AG10803 (cell line): ENCODE measurements around the gene AHRR.

Experiments used
- DNase-seq: peaks from one replicate; pipeline ENCODE4 v3.0.0; 2010; ENCODE audit warnings: low read depth
- H3K4me3 ChIP-seq: 2 replicates; pipeline ENCODE4 v1.5.1; 2011; ENCODE audit warnings: mild to moderate bottlenecking, low read length, control low read depth
- TF ChIP-seq, protein P1 (sequence below): conservative IDR thresholded peaks from 2 replicates; pipeline ENCODE4 v1.5.1; 2011; ENCODE audit warnings: mild to moderate bottlenecking, low read length, control low read depth, inconsistent platforms

The AHRR gene

DNA sequence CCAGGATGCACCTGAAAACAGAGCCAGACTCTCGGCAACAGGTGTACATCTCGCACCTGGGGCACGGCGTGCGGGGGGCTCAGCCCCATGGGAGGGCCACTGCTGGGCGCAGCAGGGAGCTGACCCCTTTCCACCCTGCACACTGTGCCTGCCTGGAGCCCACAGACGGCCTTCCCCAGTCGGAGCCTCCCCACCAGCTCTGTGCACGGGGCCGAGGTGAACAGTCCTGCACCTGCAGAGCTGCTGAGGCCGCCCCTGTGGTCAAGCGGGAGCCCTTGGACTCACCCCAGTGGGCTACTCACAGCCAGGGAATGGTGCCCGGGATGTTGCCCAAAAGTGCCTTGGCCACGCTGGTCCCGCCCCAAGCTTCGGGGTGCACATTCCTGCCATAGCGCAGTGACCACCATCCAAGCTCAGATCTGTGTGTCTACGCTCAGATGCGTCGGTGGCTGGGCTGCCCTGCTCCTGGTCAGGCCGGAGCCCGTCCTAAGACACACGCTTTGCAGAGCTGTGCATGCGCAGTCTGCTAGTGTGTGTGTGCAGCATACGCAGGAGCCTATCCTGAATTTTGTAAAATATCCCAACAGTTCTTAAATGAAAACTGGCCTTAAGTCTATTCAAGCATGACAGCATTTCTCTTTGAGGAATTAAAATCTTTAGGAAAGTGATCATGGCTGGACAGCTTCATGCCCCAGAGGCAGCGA lies 113.1 kb downstream of the AHRR start:
- no peak for DNase-seq
- no peak overlapping the region for H3K4me3 ChIP-seq
- TF ChIP-seq, protein P1, sequence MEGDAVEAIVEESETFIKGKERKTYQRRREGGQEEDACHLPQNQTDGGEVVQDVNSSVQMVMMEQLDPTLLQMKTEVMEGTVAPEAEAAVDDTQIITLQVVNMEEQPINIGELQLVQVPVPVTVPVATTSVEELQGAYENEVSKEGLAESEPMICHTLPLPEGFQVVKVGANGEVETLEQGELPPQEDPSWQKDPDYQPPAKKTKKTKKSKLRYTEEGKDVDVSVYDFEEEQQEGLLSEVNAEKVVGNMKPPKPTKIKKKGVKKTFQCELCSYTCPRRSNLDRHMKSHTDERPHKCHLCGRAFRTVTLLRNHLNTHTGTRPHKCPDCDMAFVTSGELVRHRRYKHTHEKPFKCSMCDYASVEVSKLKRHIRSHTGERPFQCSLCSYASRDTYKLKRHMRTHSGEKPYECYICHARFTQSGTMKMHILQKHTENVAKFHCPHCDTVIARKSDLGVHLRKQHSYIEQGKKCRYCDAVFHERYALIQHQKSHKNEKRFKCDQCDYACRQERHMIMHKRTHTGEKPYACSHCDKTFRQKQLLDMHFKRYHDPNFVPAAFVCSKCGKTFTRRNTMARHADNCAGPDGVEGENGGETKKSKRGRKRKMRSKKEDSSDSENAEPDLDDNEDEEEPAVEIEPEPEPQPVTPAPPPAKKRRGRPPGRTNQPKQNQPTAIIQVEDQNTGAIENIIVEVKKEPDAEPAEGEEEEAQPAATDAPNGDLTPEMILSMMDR: no peak

GRCh38 chr5:435156-435790 lies 113.8 kb downstream of the AHRR start:
- no peak for DNase-seq
- TF ChIP-seq, protein P1: no peak
- no peak overlapping the region for H3K4me3 ChIP-seq

DNA sequence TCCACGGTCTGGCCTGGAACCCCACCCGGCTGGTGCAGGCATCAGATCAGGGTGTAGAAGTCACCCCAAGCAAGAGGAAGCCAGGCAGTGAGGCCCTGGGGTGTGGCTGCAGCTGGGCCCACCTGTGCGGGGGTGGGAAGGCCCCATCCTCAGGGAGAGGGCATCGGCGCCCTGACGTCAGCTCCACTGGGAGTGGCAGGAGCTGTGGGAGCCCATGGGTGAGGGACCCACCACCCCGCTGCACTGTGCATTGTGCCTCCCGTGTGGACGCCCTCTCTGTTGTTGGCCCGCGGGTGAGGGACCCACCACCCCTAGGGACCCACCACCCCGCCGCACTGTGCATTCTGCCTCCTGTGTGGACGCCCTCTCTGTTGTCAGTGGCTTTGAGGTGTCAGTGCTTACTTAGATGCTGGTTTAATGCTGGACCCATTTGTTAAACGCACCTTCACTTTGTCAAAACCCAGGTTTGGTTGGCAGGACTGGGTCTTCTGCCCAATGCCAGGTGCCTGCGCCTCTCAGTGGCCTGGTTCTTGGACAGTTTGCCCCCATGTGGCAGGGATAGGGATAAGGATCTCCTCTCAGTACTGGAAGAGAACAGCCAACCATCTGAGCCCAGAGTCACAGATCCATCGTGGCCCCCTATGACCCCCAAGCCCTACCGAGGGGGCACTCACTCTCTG lies 114.6 kb downstream of the AHRR start:
- peak; percentile 39 for DNase-seq

GRCh38 chr5:436641-436975 lies 115.1 kb downstream of the AHRR start:
- H3K4me3 ChIP-seq: no peak overlapping the region
- TF ChIP-seq, protein P1: no peak
- no peak for DNase-seq

More for the DNA sequence above, 114.6 kb downstream of the AHRR start:
- TF ChIP-seq, protein P1: peak; percentile 59
- no peak overlapping the region for H3K4me3 ChIP-seq

GRCh38 chr5:437281-437771 lies 115.8 kb downstream of the AHRR start:
- TF ChIP-seq, protein P1: no peak
- no peak overlapping the region for H3K4me3 ChIP-seq
- DNase-seq: no peak

- TF ChIP-seq, protein P1: no peak
- no peak overlapping the region for H3K4me3 ChIP-seq
- no peak for DNase-seq
These were observed 117.0 kb downstream of the AHRR start for GRCh38 chr5:438481-438981.
